Activated naive CD4-positive, alpha-beta T cell treated with anti-CD3 and anti-CD28 coated beads, Interleukin-2, amount 50 U/mL, for 24 hours (primary cell): ENCODE results near the gene METTL1.

ENCODE experiments used
- H3K27ac Mint-ChIP-seq: one replicate; pipeline ENCODE4 v1.8.0; 2021; ENCODE audit warnings: mild to moderate bottlenecking, mixed read lengths
- H3K27me3 Mint-ChIP-seq: one replicate; pipeline ENCODE4 v1.8.0; 2021; ENCODE audit warnings: mixed read lengths
- H3K36me3 Mint-ChIP-seq: one replicate; pipeline ENCODE4 v1.8.0; 2021; ENCODE audit warnings: mixed read lengths
- H3K4me1 Mint-ChIP-seq: one replicate; pipeline ENCODE4 v1.8.0; 2021; ENCODE audit warnings: mixed read lengths
- H3K4me3 Mint-ChIP-seq: one replicate; pipeline ENCODE4 v1.8.0; 2021; ENCODE audit warnings: mild to moderate bottlenecking, mixed read lengths
- H3K9me3 Mint-ChIP-seq: one replicate; pipeline ENCODE4 v1.8.0; 2021; ENCODE audit warnings: mixed read lengths

Gene METTL1

GRCh38 chr12:57765698-57766463, 6.0 kb downstream of the METTL1 start:
- Mint-ChIP-seq H3K9me3 (no peaks in the 10 kb centered on the region), H3K27ac (no peak overlapping the region), H3K27me3 (peaks cover 12% of the 10 kb centered on the region), H3K4me1 (peaks cover 45% of the 10 kb centered on the region), H3K4me3 (peak overlapping the region; percentile 87), H3K36me3 (peaks cover 16% of the 10 kb centered on the region)

- Mint-ChIP-seq H3K4me1 (peaks cover 40% of the 10 kb centered on the region), H3K27ac (peak overlapping the region; percentile 80), H3K9me3 (no peaks in the 10 kb centered on the region), H3K36me3 (peaks cover 13% of the 10 kb centered on the region), H3K27me3 (peaks cover 12% of the 10 kb centered on the region), H3K4me3 (peak overlapping the region; percentile 87)
Measured at GRCh38 chr12:57765003-57765697, 6.8 kb downstream of the METTL1 start.

- peaks cover 11% of the 10 kb centered on the region for H3K36me3 Mint-ChIP-seq
- H3K9me3 Mint-ChIP-seq = no peaks in the 10 kb centered on the region
- peaks cover 12% of the 10 kb centered on the region for H3K27me3 Mint-ChIP-seq
- H3K4me1 Mint-ChIP-seq = peaks cover 38% of the 10 kb centered on the region
- peak overlapping the region; percentile 80 for H3K27ac Mint-ChIP-seq
- peak overlapping the region; percentile 87 for H3K4me3 Mint-ChIP-seq
Measured at GRCh38 chr12:57764662-57765002, 7.3 kb downstream of the METTL1 start.

- peaks cover 12% of the 10 kb centered on the region for H3K36me3 Mint-ChIP-seq
- H3K4me3 Mint-ChIP-seq = peak overlapping the region; percentile 87
- peaks cover 44% of the 10 kb centered on the region for H3K4me1 Mint-ChIP-seq
- no peaks in the 10 kb centered on the region for H3K9me3 Mint-ChIP-seq
- H3K27me3 Mint-ChIP-seq = peaks cover 12% of the 10 kb centered on the region
- peak overlapping the region; percentile 80 for H3K27ac Mint-ChIP-seq
Measured at GRCh38 chr12:57763881-57764661, 7.8 kb downstream of the METTL1 start.

- Mint-ChIP-seq H3K27ac (no peak overlapping the region), H3K9me3 (no peaks in the 10 kb centered on the region), H3K4me3 (no peak overlapping the region), H3K4me1 (peaks cover 48% of the 10 kb centered on the region), H3K36me3 (peaks cover 13% of the 10 kb centered on the region), H3K27me3 (peaks cover 12% of the 10 kb centered on the region)
Measured at GRCh38 chr12:57762463-57762862, 9.4 kb downstream of the METTL1 start.

- Mint-ChIP-seq H3K4me3 (no peak overlapping the region), H3K9me3 (no peaks in the 10 kb centered on the region)
Measured at GRCh38 chr12:57761391-57761998, 10.4 kb downstream of the METTL1 start.

GRCh38 chr12:57760347-57760982, 11.4 kb downstream of the METTL1 start:
- no peaks in the 10 kb centered on the region for H3K9me3 Mint-ChIP-seq
- peaks cover 7% of the 10 kb centered on the region for H3K27me3 Mint-ChIP-seq
- H3K4me1 Mint-ChIP-seq = peaks cover 49% of the 10 kb centered on the region

More at GRCh38 chr12:57761391-57761998, 10.4 kb downstream of the METTL1 start:
- H3K27ac Mint-ChIP-seq = no peak overlapping the region
- H3K4me1 Mint-ChIP-seq = peaks cover 50% of the 10 kb centered on the region
- peaks cover 13% of the 10 kb centered on the region for H3K36me3 Mint-ChIP-seq
- H3K27me3 Mint-ChIP-seq = peaks cover 10% of the 10 kb centered on the region

GRCh38 chr12:57759360-57759980, 12.4 kb downstream of the METTL1 start:
- Mint-ChIP-seq H3K36me3 (peaks cover 13% of the 10 kb centered on the region), H3K27ac (no peak overlapping the region), H3K4me3 (no peak overlapping the region)

More at GRCh38 chr12:57760347-57760982, 11.4 kb downstream of the METTL1 start:
- no peak overlapping the region for H3K4me3 Mint-ChIP-seq
- no peak overlapping the region for H3K27ac Mint-ChIP-seq
- H3K36me3 Mint-ChIP-seq = peaks cover 13% of the 10 kb centered on the region

GRCh38 chr12:57758552-57759359, 13.1 kb downstream of the METTL1 start:
- H3K27ac Mint-ChIP-seq = no peak overlapping the region

More at GRCh38 chr12:57759360-57759980, 12.4 kb downstream of the METTL1 start:
- H3K27me3 Mint-ChIP-seq = peaks cover 5% of the 10 kb centered on the region
- no peaks in the 10 kb centered on the region for H3K9me3 Mint-ChIP-seq
- H3K4me1 Mint-ChIP-seq = peaks cover 48% of the 10 kb centered on the region

GRCh38 chr12:57757771-57758170, 14.1 kb downstream of the METTL1 start:
- Mint-ChIP-seq H3K36me3 (peaks cover 6% of the 10 kb centered on the region), H3K4me3 (no peak overlapping the region), H3K9me3 (no peaks in the 10 kb centered on the region), H3K4me1 (peaks cover 53% of the 10 kb centered on the region), H3K27ac (no peak overlapping the region), H3K27me3 (no peaks in the 10 kb centered on the region)

More at GRCh38 chr12:57758552-57759359, 13.1 kb downstream of the METTL1 start:
- Mint-ChIP-seq H3K4me3 (no peak overlapping the region), H3K9me3 (no peaks in the 10 kb centered on the region), H3K4me1 (peaks cover 48% of the 10 kb centered on the region), H3K27me3 (peaks cover 2% of the 10 kb centered on the region), H3K36me3 (peaks cover 10% of the 10 kb centered on the region)

- peaks cover 8% of the 10 kb centered on the region for H3K36me3 Mint-ChIP-seq
- H3K9me3 Mint-ChIP-seq = no peaks in the 10 kb centered on the region
- peaks cover 62% of the 10 kb centered on the region for H3K4me1 Mint-ChIP-seq
- H3K27me3 Mint-ChIP-seq = no peaks in the 10 kb centered on the region
- H3K4me3 Mint-ChIP-seq = peak overlapping the region; percentile 84
- peak overlapping the region; percentile 14 for H3K27ac Mint-ChIP-seq
Measured at GRCh38 chr12:57756406-57757341, 15.2 kb downstream of the METTL1 start.

- Mint-ChIP-seq H3K36me3 (peaks cover 14% of the 10 kb centered on the region), H3K27me3 (no peaks in the 10 kb centered on the region), H3K27ac (peak overlapping the region; percentile 14), H3K4me3 (peak overlapping the region; percentile 84), H3K9me3 (no peaks in the 10 kb centered on the region), H3K4me1 (peaks cover 65% of the 10 kb centered on the region)
Measured at GRCh38 chr12:57755454-57756372, 16.2 kb downstream of the METTL1 start.
